ENCODE results near the gene KCNG2.

Gene KCNG2

DNA sequence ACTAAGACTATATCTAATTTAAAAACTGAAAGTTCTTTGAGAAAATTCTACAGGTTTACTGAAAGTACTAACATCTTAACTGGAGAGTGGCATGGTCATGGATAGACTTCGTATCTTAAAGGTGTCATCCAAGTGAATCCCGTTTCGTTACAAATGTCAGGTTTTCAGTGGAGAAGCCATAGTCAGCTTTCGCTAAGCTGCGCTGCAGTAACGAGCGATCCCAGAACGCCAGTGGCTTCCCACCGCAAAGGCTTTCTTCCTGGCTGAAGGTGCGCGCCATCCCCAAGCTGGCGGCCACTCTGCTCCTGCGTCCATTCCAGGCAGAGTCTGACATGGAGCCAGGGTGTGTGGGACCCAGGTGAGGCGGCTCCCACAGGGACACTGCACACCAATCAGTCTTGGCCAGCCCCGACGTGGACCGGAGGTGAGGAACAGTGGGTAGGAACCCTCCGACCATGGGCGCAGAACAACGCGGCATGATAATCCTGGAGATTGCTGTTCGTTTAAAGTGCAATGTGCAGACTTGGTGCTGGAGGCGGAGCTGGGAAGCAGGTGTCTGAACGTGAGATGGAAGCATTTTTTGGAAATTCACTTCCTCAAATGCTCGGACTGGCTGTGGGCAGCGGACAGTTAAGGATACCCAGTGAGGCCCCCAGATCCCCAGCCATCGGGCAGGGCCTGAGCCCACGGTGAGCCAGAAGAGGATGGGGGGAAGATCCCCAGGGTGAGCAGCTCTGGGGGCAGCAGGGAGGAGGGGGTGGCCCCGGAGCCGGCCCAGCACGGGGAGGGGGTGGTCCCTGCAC is 27.8 kb upstream of the KCNG2 start:
- DNase-seq: no peak

DNA sequence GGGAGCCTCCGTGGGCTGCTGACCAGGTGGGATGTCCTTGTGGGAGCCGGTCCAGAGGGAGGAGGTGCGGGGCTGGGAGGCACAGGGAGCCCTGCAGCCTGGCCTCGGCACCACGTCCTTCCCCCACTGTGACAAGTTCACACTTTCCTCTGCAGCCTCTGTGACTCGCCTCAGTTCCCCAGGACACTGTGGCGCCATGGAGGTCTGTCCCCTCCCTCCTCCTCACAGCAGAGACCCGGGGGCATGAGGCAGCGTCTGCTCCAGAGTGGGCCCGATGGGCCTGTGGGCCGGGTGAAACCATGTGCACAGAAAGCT is 27.3 kb upstream of the KCNG2 start:
- no peak for DNase-seq

DNA sequence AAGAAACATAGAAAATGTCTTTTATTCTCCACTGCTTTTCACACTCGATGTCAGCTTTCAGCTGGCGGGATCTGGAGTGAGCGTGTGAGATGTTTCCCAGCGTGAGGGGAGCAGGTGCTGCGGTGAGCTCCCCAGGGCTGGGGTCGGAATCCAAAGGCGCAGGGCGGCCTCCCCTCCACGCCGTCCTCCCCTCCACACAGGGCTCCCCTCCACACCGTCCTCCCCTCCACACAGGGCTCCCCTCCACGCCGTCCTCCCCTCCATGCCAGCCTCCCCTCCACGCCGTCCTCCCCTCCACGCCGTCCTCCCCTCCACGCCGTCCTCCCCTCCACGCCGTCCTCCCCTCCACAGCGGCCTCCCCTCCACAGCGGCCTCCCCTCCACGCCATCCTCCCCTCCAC is 26.9 kb upstream of the KCNG2 start:
- DNase-seq: no peak

- DNase-seq: no peak
Observed at GRCh38 chr18:79771446-79772107, 26.2 kb upstream of the KCNG2 start.

DNA sequence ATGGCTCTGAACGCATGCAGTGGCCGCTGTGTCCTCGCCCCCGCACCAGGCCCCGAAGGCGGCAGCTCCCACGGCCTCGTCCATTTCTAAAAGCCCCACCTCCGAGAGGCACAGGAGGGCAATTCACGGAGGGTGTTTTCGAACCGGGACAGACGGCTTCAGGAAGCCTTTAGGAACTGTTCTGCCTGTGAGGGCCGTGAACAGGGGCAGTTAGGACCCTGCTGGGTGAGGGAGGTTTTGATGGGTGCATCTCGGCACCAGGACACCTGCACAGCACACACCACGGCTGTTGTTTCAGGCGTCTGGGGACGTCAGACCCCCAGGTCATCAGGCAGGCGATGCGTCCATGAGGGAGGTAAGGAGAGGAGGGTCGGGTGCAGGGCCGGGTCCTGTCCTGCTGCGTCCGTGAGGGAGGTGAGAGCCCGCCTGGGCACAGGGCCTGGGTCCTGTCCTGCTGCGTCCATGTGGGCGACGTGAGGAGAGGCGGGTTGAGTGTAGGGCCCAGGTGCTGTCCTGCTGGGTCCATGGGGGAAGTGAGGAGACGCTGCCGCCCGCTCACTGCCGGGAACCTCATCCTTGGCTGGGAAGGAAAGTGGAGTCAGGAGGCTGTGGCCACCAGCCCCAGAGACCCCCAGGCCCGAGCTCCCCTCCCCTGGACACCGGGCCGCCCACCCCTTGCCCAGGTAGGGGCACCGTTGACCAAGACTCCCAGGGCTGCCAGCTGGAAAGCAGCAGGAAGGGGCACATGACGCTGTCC is 25.5 kb upstream of the KCNG2 start:
- DNase-seq: no peak

DNA sequence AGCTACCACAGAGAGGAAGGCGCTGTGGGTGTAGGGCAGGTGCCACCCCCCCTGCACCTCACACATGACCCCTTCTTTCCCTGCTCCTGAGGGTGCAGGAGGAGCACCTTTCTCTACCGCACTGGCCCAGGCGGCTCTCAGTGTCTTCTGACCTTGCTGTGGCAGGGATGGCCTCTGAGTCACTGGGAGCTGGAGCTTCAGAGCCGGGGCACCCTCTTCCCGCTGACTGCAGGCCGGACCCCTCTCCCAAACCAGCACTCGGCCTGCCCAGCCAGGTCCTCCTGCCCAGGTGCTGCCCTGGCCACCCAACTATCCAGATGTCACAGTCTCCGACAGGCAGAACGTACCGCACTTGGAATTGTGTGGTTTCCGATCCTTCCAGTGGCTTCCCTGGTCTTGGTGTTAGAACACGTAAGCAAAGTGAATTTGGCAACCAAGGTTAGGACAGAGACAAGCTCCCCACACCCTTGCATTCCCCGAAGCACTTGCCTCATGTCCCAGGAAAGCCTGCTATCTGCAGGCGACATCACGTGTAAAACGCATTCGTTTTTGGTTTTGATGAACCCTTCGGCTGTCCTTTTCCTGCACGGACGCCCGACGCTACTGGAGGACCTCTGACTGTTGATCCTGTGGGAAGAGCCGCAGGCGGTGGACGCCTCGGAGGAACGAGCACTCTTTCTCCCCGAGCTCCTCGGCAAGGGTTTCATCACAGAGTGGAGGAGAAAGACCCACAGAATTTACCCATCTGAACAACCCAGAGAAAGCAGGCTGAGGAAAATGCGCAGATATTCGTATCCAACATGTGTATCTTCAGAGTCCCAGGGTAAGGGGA is 24.7 kb upstream of the KCNG2 start:
- DNase-seq: no peak

DNA sequence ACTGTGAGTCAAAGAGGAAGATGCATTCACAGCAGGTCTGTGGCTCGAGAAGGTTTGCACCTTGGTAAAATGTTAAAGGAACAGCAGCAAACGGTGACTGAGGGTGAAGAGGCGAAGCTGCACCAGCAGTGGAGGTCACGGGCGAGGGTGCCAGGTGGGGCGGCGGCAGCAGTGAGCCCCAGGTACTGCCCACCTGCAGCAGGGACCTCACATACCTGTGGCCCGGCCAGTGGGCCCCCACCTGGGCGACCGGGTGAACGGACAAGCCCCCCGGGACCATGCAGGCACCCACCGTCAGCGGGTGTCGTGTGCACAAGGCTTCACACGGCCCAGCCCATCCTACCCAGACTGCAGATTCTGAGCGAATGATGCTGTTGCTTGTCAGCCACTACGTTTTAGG is 23.6 kb upstream of the KCNG2 start:
- no peak for DNase-seq

GRCh38 chr18:79775441-79776221 is 22.1 kb upstream of the KCNG2 start:
- no peak for DNase-seq

- no peak for DNase-seq
Observed at GRCh38 chr18:79776674-79777073, 21.1 kb upstream of the KCNG2 start.

GRCh38 chr18:79778291-79778791 is 19.4 kb upstream of the KCNG2 start:
- DNase-seq: no peak

DNA sequence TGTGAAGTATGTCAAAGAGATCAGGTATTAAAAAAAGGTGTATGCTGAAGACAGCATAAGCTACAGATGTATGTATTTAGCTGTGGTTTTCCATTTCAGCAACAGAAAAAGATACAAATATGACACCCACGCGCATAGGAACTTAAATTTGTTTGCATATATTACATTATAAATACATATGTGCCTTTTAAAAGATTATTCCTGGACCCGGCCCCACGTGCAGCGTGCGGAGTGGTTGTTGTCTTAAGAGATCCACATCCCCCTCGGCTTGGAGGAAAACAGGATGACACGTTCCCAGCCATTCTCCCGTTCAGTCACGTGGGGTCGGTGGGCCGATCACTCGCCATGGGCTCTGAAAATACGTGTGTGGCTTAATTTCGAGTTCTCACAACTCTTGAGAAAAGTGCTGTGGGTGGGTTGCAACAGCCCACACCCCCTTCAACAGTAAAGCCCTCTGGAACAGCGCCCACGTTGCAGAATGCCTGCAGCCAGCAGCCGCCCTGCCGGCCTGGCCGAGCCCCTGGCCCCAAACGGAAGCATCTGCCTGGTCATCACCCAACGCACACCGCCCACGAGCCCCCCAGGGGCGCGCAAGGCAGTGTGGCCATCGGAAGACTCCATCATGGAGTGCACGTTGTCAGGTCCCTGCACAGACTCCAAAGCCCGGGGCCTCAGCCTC is 18.6 kb upstream of the KCNG2 start:
- no peak for DNase-seq

DNA sequence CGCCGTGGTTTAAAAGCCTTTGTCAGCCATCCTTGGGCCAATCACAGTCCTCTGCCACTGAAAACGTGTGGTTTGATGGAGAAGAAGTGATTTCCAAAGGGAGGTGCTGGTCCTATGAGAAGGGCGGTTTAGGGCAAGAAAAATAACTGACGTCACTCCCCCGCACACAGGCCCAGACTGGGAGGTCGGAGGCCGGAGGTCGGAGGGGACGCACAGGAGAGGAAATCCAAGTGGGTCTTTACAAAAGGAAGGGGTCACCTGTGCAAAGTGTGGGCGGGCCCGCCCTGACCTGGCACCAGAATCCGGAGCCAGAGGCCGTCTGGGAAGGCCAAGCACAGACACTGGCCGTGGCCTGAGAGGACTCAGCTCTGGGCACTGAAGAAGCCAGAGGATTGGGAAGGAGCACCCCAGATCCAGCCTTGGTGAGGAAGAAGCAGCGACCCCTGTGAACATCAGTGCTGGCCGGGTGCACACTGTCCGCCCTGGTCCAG is 18.0 kb upstream of the KCNG2 start:
- DNase-seq: no peak

DNA sequence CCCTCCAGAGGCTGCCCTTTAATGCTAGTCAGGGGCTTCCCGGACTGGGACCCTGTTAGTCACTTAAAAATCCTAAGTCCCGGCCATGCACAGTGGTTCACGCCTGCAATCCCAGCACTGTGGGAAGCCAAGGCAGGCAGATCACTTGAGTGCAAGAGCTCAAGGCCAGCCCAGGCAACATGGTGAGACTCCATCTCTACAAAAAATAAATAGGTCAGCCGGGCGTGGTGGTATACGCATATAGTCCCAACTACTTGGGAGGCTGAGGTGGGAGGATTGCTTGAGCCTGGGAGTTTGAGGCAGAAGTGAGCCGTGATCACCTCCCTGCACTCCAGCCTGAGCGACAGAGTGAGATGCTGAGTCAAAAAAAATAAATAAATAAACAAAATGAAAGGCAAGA is 17.2 kb upstream of the KCNG2 start:
- DNase-seq: no peak

DNA sequence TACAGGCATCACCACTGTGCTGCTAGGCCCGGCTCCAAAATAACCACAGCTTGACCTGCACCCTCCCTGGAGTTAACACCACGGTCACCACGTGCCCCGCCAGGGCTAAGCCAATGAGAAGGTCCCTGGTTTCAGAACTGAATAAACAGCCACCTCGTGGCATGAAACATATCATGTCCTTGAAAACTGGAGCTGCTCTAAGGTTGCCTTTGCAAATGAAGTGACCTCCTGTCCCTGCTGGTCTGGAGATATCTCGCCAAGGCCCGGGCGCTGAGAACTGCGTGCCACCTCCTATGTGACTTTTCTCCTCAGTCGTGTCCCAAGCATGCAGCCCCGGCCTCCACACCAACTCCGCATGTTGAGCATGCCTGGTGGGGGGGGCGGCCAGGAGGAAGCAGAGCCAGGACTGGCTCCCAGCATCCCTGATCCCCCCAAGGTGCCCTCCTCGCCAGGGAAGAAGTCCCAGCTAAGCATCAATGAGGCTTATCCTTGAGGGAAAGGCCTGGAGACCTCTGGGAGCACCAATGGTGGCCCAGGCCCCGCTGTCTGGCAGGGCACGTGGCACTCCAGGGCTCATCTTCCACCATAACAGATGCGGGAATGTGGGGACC is 16.3 kb upstream of the KCNG2 start:
- DNase-seq: no peak

GRCh38 chr18:79782566-79783308 is 15.0 kb upstream of the KCNG2 start:
- DNase-seq: no peak

GRCh38 chr18:79784071-79784913 is 13.4 kb upstream of the KCNG2 start:
- DNase-seq: no peak

DNA sequence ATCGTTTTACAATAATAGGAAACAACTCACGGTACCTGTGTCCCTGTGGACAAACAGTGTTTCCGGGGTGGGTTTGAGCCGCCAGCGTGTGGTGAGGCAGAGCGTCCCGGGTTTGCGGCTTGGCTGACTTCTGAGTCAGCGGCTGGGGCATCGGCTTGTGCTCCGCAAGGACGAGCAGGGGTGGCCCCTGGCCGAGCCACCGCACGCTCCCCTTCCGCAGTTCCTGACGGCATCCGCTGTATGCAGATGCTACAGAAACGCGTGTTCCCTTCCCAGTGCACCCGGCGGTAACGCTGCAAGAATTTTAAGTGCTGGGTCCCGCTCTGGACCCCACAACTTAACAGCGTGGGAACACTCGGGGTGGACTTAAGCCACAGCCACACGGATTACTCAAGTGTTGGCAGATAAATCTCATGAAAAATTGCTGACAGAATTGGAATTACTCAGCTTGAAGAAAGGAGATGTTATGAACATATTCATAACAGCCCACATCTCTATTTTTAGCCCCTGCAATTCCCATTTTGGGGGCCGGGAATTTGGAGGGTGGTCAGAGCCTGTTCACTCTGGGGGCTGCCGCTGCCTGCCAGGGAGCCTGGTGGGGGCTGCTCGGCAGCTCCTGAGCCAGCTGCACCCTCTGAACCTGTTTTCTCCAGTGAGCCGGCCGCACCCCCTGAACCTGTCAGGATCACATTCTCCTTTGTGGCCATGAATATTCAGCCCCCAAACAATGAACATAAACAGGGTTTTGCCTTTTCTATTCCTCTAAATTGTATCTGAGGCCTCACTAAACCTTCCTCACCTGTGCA is 12.6 kb upstream of the KCNG2 start:
- DNase-seq: no peak

DNA sequence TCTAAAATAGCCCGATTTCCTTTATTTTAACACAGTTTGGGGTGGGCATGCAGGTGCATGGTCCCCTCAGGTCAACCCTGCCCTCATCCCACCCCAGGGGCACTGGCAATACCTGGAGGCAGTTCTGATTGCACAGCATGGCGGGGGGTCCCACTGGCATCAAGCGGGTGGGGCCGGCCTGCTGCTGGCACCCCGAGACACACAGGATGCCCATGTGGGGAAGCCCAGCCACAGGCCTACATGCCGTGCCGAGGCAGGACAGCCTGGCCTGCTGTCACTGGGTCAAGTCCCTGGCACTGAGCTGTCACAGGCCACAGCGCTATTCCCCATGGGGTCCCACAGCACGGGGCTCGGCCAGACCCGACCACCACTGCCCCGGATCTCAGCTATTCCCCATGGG is 11.9 kb upstream of the KCNG2 start:
- DNase-seq: no peak

Data from CD4-positive, alpha-beta T cell treated with Interleukin-1 beta for 1 hour (primary cell).